IMR-90 (cell line): ENCODE measurements around the gene CARD19. TPM values are rescaled to one million over a fixed set of nuclear protein-coding genes. Genes with fewer than 3 reads are reported as not detected.

ENCODE experiments used
- ATAC-seq: fragments of 200-7000 bp; cut with Tn5 transposase; 2 replicates; pipeline ENCODE4 v1.9.1; 2020; ENCODE audit warnings: low read depth, mild to moderate bottlenecking, moderate library complexity
- BruUV-seq: library from RNA; stranded (reverse); fragments of 400-500 nt; replicated peaks from 2 replicates; lab custom pipeline; 2021; lab: Mats Ljungman, UMichigan
- CTCF ChIA-PET: fragments of 300-600 bp; formaldehyde crosslinking; extraction: SDS; loops from one replicate; lab custom pipeline; 2021; ENCODE audit warnings: antibody characterized with exemption; lab: Yijun Ruan, JAX
- POLR2A ChIA-PET: fragments of 300-600 bp; sonication (Branson Sonifier 250); formaldehyde crosslinking; loops from one replicate; lab custom pipeline; 2022; ENCODE audit warnings: antibody characterized with exemption; ENCODE audit not compliant: unreplicated experiment; lab: Charles Lee
- DNase-seq: peaks from one replicate; pipeline ENCODE4 v3.0.0; 2013
- H2AFZ ChIP-seq: replicated peaks from 2 replicates; pipeline ENCODE3; 2013; ENCODE audit warnings: low read length, mild to moderate bottlenecking; ENCODE audit not compliant: poor library complexity
- H2AK5ac ChIP-seq: 2 replicates; pipeline ENCODE4 v1.6.1; 2013; ENCODE audit warnings: low read depth, low read length, inconsistent platforms
- H2AK9ac ChIP-seq: replicated peaks from 2 replicates; pipeline ENCODE3; 2013; ENCODE audit warnings: mild to moderate bottlenecking, low read depth, low read length, moderate library complexity; ENCODE audit not compliant: poor library complexity
- H2BK120ac ChIP-seq: 2 replicates; pipeline ENCODE4 v1.6.1; 2013; ENCODE audit warnings: low read depth, low read length, inconsistent platforms
- H2BK15ac ChIP-seq: 3 replicates; pipeline ENCODE4 v1.6.1; 2013; ENCODE audit warnings: low read depth, low read length, inconsistent platforms
- H2BK20ac ChIP-seq: 2 replicates; pipeline ENCODE4 v1.6.1; 2013; ENCODE audit warnings: low read depth, mild to moderate bottlenecking, inconsistent platforms, low read length, moderate library complexity
- H2BK5ac ChIP-seq: 2 replicates; pipeline ENCODE4 v1.6.1; 2013; ENCODE audit warnings: mild to moderate bottlenecking, low read depth, low read length, inconsistent platforms; ENCODE audit not compliant: poor library complexity, severe bottlenecking
- H3K14ac ChIP-seq: replicated peaks from 2 replicates; pipeline ENCODE4 v1.6.1; 2013; ENCODE audit warnings: low read depth, low read length, inconsistent platforms
- H3K18ac ChIP-seq: 2 replicates; pipeline ENCODE4 v1.6.1; 2013; ENCODE audit warnings: low read depth, low read length, control low read depth
- H3K23ac ChIP-seq: 2 replicates; pipeline ENCODE4 v1.6.1; 2013; ENCODE audit warnings: low read depth, low read length, inconsistent platforms
- H3K27ac ChIP-seq: 2 replicates; pipeline ENCODE4 v1.5.1; 2013; ENCODE audit warnings: mild to moderate bottlenecking, control low read depth, low read length; ENCODE audit not compliant: insufficient read depth
- H3K27me3 ChIP-seq: 2 replicates; pipeline ENCODE4 v1.6.1; 2013; ENCODE audit warnings: low read length; ENCODE audit not compliant: control insufficient read depth, insufficient read depth
- H3K36me3 ChIP-seq: 2 replicates; pipeline ENCODE4 v1.6.1; 2013; ENCODE audit warnings: low read length, mixed read lengths; ENCODE audit not compliant: control insufficient read depth, insufficient read depth
- H3K4ac ChIP-seq: 2 replicates; pipeline ENCODE4 v1.6.1; 2013; ENCODE audit warnings: low read depth, low read length, inconsistent platforms
- H3K4me1 ChIP-seq: 2 replicates; pipeline ENCODE4 v1.6.1; 2013; ENCODE audit warnings: low read length, mixed read lengths; ENCODE audit not compliant: control insufficient read depth, insufficient read depth
- H3K4me2 ChIP-seq: 2 replicates; pipeline ENCODE4 v1.6.1; 2013; ENCODE audit warnings: low read depth, mild to moderate bottlenecking, control low read depth, low read length, moderate library complexity
- H3K4me3 ChIP-seq: 2 replicates; pipeline ENCODE4 v1.5.1; 2013; ENCODE audit warnings: low read depth, mild to moderate bottlenecking, control low read depth, low read length, moderate library complexity; ENCODE audit not compliant: insufficient read depth
- H3K56ac ChIP-seq: 2 replicates; pipeline ENCODE4 v1.6.1; 2013; ENCODE audit warnings: low read length, inconsistent platforms; ENCODE audit not compliant: insufficient read depth; ENCODE audit errors: extremely low read depth
- H3K79me1 ChIP-seq, 2 experiments: 2 replicates each; pipeline ENCODE4 v1.6.1; 2013; ENCODE audit warnings: low read length in 2 of 2, inconsistent platforms in 1 of 2, low read depth in 1 of 2
- H3K9ac ChIP-seq: 2 replicates; pipeline ENCODE4 v1.6.1; 2013; ENCODE audit warnings: low read depth, low read length, control low read depth
- H3K9me1 ChIP-seq: 2 replicates; pipeline ENCODE4 v1.6.1; 2013; ENCODE audit warnings: low read length, inconsistent platforms; ENCODE audit not compliant: insufficient read depth
- H3K9me3 ChIP-seq: 2 replicates; pipeline ENCODE4 v1.6.1; 2013; ENCODE audit warnings: low read length; ENCODE audit not compliant: control insufficient read depth, insufficient read depth
- H4K20me1 ChIP-seq: 2 replicates; pipeline ENCODE4 v1.6.1; 2013; ENCODE audit warnings: low read length, inconsistent platforms; ENCODE audit not compliant: insufficient read depth
- H4K5ac ChIP-seq: 2 replicates; pipeline ENCODE4 v1.6.1; 2013; ENCODE audit warnings: mild to moderate bottlenecking, low read depth, low read length, control low read depth
- H4K8ac ChIP-seq, 2 experiments: 2 replicates each; pipeline ENCODE4 v1.6.1; 2013; ENCODE audit warnings: low read depth in 2 of 2, low read length in 2 of 2, control low read depth in 1 of 2, inconsistent platforms in 1 of 2
- H4K91ac ChIP-seq: 2 replicates; pipeline ENCODE4 v1.6.1; 2013; ENCODE audit warnings: low read depth, low read length, inconsistent platforms; ENCODE audit not compliant: insufficient read depth
- BHLHE40 ChIP-seq: fragments of 150-350 bp; IDR thresholded peaks from 2 replicates; pipeline ENCODE4 v1.6.1; 2016; ENCODE audit warnings: mild to moderate bottlenecking, low read depth, low read length
- CEBPB ChIP-seq: IDR thresholded peaks from 2 replicates; pipeline ENCODE4 v1.6.1; 2012; ENCODE audit warnings: low read depth, low read length, improper control_type of control experiment
- CTCF ChIP-seq: conservative IDR thresholded peaks from 2 replicates; pipeline ENCODE4 v1.5.1; 2012; ENCODE audit warnings: mild to moderate bottlenecking, low read depth, low read length, improper control_type of control experiment
- FOS ChIP-seq: fragments of 150-350 bp; IDR thresholded peaks from 2 replicates; pipeline ENCODE4 v1.6.1; 2016; ENCODE audit warnings: low read depth, low read length
- MAFK ChIP-seq: IDR thresholded peaks from 2 replicates; pipeline ENCODE4 v1.6.1; 2012; ENCODE audit warnings: low read depth, low read length, improper control_type of control experiment
- MAZ ChIP-seq: IDR thresholded peaks from 2 replicates; pipeline ENCODE4 v1.6.1; 2012; ENCODE audit warnings: low read depth, mild to moderate bottlenecking, low read length, improper control_type of control experiment, moderate library complexity, borderline replicate concordance
- MXI1 ChIP-seq: IDR thresholded peaks from 2 replicates; pipeline ENCODE4 v1.6.1; 2012; ENCODE audit warnings: low read depth, mild to moderate bottlenecking, low read length, moderate library complexity, borderline replicate concordance
- NFE2L2 ChIP-seq: fragments of 150-350 bp; IDR thresholded peaks from 2 replicates; pipeline ENCODE4 v1.6.1; 2016; ENCODE audit warnings: low read depth, mild to moderate bottlenecking, low read length
- RAD21 ChIP-seq: IDR thresholded peaks from 2 replicates; pipeline ENCODE4 v1.6.1; 2012; ENCODE audit warnings: low read length, improper control_type of control experiment
- RFX5 ChIP-seq: IDR thresholded peaks from 2 replicates; pipeline ENCODE4 v1.8.0; 2012; ENCODE audit warnings: low read depth, mild to moderate bottlenecking, low read length, moderate library complexity
- SMC3 ChIP-seq: fragments of 150-350 bp; IDR thresholded peaks from 2 replicates; pipeline ENCODE4 v1.6.1; 2016; ENCODE audit warnings: low read depth, mild to moderate bottlenecking, antibody characterized with exemption, low read length, moderate library complexity
- USF2 ChIP-seq: fragments of 150-350 bp; IDR thresholded peaks from 2 replicates; pipeline ENCODE4 v1.6.1; 2017; ENCODE audit warnings: mild to moderate bottlenecking, antibody characterized with exemption, low read length, low read depth
- WGBS, 2 experiments: methylation state at CpG; one replicate each; pipeline versions ENCODE4 v1.1.5 to v1.1.7; 2013; ENCODE audit warnings: missing lambda C conversion rate in 2 of 2; ENCODE audit not compliant: insufficient read length in 1 of 2; ENCODE audit errors: extremely low coverage in 2 of 2; 5-methylcytosine and 5-hydroxymethylcytosine counted together
- dilution Hi-C: fragments of 300-500 bp; cut with HindIII; formaldehyde crosslinking; loops from one replicate; pipeline ENCODE4 v1.14.3; 2018; ENCODE audit warnings: low sequenced_read_pairs; ENCODE audit not compliant: unreplicated experiment
- in situ Hi-C: fragments of 300-500 bp; cut with MboI; formaldehyde crosslinking; loops from 3 replicates; pipeline ENCODE4 v1.14.3; 2019; ENCODE audit warnings: low sequenced_read_pairs, inconsistent platforms, mixed read lengths
- intact Hi-C: fragments of 100-400 bp; cut with micrococcal nuclease; formaldehyde crosslinking; loops from 2 replicates; pipeline ENCODE4 v1.10.0; 2022
- polyA plus RNA-seq, 3 experiments: library from polyadenylated mRNA; depleted of rRNA; stranded (reverse); fragments of >200 nt; gene quantifications; 2 replicates each; pipeline ENCODE4 v1.2.3, GENCODE V29; 2012; ENCODE audit warnings: low replicate concordance in 1 of 3
- total RNA-seq: library from RNA; depleted of rRNA; stranded (reverse); fragments of >200 nt; gene quantifications from 2 replicates; pipeline ENCODE4 v1.2.3, GENCODE V29; 2012

The CARD19 gene
- total and polyA plus RNA-seq, 2 of the 4 experiments (the other 2 are of a cell fraction) = 17.4 to 111 TPM

GRCh38 chr9:93132946-93133680, 37.1 kb downstream of the CARD19 start:
- peak overlapping the region; percentile 97 for H2AK9ac ChIP-seq
- BruUV-seq = no TSS peak
- 12% methylated on average over 8 of the region's 21 CpGs; no CpG with 5 or more reads in 1 of the 2 experiments for WGBS, 2 experiments

More at GRCh38 chr9:93132946-93133680, 37.1 kb downstream of the CARD19 start:
- H4K5ac ChIP-seq = peak overlapping the region; percentile 33
- H3K18ac ChIP-seq = peak overlapping the region; percentile 55
- H2BK15ac ChIP-seq = peak overlapping the region; percentile 79; the same call in 2 of the 3 replicates
- peak overlapping the region; percentile 84 for H3K4me2 ChIP-seq
- intact Hi-C loops = loop anchor here (10.0 kb wide), 1 partner anchor 322 kb away; the partner anchor contains the start of genes FAM120A and FAM120AOS
- ChIA-PET CTCF (interaction anchor here (0.9 kb wide), 1 partner anchor 24 kb away, joined by 3 read pairs; no protein-coding TSS in a partner anchor), POLR2A (no interaction called here)
- ATAC-seq = peak; percentile 22
- dilution Hi-C loops = no loop called here
- peak overlapping the region; percentile 67 for H2BK5ac ChIP-seq
- H4K91ac ChIP-seq = peak overlapping the region; percentile 88
- H3K27ac ChIP-seq = peak overlapping the region; percentile 84
- peak overlapping the region; percentile 96 for H2AFZ ChIP-seq
- H3K23ac ChIP-seq = peak overlapping the region; percentile 88
- no peak for TF ChIP-seq RFX5
- TF ChIP-seq CTCF = no peak
- TF ChIP-seq FOS = peak; percentile 54; the same call in 1 of the 2 replicates
- TF ChIP-seq SMC3 = no peak
- TF ChIP-seq CEBPB = peak; percentile 86; the same call in 1 of the 2 replicates
- TF ChIP-seq MAZ = no peak; the same call in 1 of the 2 replicates
- no peak for TF ChIP-seq MXI1
- TF ChIP-seq NFE2L2 = no peak
- TF ChIP-seq USF2 = no peak
- TF ChIP-seq MAFK = no peak
- no peak; the same call in 1 of the 2 replicates for TF ChIP-seq BHLHE40
- TF ChIP-seq RAD21 = no peak
- H3K4me3 ChIP-seq = peak overlapping the region; percentile 82
- H3K9ac ChIP-seq = peak overlapping the region; percentile 81
- H3K4ac ChIP-seq = peak overlapping the region; percentile 90
- no peaks in the 10 kb centered on the region for H3K9me3 ChIP-seq
- peaks cover 21 to 48% of the 10 kb centered on the region in 2 experiments for H3K79me1 ChIP-seq
- H3K9me1 ChIP-seq = peaks cover 10% of the 10 kb centered on the region; the same call in 1 of the 2 replicates
- H3K14ac ChIP-seq = peak overlapping the region; percentile 53
- H3K56ac ChIP-seq = peak overlapping the region; percentile 43; the same call in 1 of the 2 replicates
- no peaks in the 10 kb centered on the region for H3K27me3 ChIP-seq
- in situ Hi-C loops = no loop called here
- H2BK120ac ChIP-seq = peak overlapping the region; percentile 74
- DNase-seq = peak; percentile 94
- H2AK5ac ChIP-seq = peak overlapping the region; percentile 93
- H4K8ac ChIP-seq = peak overlapping the region; percentile 36 to 62; a peak in 3 of 4 replicates
- peaks cover 10% of the 10 kb centered on the region; the same call in 1 of the 2 replicates for H4K20me1 ChIP-seq
- peak overlapping the region; percentile 64; the same call in 1 of the 2 replicates for H2BK20ac ChIP-seq
- no peaks in the 10 kb centered on the region for H3K36me3 ChIP-seq
- H3K4me1 ChIP-seq = peaks cover 30% of the 10 kb centered on the region
